Measurements from ENCODE around the gene AZU1. TPM values are rescaled to one million over a fixed set of nuclear protein-coding genes. Genes with fewer than 3 reads are reported as not detected.

AZU1 gene
- total RNA-seq, 1 experiment from 2014 or later: not detected

DNA sequence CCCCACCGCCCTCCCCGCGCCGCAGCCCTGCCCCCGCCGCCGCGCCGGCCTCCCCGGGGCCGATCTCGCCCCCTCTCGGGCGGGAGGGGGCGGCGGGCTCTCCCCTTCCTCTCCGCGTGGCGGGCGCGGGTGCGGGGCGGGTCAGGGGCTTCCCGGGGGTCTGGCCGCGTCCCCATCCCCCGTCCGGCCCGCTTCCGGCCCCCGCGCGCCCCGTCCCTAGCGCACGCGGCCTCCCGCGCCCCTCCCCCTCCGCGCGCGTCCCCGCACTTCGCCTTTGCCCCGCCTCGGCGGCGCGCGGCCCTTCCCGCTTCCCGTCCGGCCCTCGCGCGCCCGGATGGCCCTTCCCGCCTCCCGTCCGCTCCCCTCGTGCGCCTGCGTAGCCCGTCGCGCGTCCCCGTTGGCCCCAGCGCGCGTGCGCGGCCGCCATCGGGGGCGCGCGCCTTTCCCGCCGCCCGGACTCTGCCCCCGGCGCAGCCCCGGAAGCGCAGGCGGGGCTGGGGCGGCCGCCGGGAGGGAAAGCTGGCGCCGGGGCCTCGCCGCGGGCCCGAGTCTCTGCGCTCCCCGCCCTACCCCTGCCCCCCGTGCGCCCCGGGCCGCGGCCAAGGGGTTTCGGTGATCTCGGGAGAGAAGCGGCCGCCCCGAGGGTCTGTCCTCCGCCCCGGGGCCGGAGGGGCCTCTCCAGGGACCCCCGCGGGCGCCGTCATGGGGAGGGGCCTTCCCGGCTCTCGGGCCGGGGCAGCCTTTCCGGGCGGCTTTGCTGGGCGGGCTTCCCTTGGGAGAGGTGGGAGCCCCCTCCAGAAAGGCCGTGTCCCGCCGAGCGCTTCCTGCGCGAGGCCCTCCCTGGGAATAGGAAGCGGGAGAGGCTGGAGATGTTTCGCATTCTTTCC lies 29.9 kb upstream of the AZU1 start:
- DNase-seq (ENCODE audit: low read depth): peak; percentile 97

DNA sequence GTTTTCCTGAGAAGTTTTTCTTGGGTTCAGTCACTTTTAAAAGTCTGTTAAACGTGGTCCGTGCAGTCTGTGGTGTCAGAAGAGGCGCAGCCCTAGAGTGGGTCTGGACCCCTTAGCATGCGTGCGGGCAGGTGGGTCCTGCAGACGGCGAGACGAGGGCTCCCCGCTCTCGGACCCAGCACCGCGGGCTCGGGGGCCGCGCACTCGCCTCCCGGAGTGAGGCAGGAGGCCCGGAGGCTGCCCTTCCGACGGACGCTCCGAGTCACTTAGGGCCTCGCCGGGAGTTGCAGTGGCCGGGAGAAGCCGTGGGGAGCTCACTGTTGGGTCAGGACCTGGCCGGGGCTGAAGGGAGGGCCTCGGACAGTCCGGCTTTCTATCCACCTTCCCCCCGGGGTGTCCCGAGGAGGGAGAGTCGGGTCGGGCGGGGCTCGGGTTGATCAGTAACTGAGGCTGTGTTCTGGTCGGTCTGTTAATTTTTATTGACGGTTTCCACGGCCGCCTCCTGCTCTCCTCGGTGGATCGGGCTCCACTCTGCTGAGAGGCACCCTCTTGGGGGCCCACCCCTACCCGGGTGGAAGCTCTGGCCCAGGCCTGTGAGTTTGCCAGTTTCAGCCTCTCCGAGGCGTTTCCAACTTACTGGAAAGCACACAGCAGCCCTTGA lies 29.1 kb upstream of the AZU1 start:
- no peak for DNase-seq (ENCODE audit: low read depth)

DNA sequence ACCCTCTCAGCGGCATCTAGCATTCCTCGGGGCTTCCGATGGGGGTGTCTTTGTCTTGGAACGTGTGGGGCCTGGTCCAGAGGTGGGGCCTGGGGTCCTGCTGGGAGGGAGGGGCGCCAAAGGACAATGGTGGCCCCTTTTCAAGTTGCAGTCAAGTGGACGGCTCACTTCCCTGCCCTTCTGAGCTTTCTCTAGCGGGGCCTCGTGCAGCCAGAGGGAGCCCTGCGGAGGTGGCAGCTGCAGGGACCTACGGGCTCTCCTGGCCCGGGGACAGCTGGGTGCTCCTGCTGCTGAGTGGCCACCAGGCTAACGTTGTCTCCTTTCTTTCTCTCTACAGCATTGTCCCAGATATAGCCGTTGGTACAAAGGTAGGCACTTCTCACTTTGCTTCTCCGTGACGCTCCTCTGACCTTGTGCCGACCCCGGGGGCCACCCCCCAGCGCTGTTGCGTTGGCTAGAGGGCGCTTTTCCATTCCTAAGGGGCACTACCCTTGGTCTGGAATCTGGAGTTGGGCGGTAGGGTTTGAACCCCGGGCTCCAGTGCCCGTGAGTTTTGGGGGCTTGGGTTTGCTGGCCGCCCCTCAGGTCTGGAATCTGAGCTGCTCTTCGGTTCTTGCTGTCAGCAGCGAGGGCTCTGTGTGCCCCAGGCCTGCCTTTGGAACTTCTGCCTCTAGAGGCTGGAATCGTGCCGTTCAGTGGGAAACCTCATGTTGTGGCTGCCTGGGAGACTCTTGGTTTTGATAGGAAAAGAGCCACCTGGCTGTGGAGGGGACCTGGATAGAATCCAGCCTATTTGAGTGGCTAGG lies 28.4 kb upstream of the AZU1 start:
- DNase-seq (ENCODE audit: low read depth): no peak

DNA sequence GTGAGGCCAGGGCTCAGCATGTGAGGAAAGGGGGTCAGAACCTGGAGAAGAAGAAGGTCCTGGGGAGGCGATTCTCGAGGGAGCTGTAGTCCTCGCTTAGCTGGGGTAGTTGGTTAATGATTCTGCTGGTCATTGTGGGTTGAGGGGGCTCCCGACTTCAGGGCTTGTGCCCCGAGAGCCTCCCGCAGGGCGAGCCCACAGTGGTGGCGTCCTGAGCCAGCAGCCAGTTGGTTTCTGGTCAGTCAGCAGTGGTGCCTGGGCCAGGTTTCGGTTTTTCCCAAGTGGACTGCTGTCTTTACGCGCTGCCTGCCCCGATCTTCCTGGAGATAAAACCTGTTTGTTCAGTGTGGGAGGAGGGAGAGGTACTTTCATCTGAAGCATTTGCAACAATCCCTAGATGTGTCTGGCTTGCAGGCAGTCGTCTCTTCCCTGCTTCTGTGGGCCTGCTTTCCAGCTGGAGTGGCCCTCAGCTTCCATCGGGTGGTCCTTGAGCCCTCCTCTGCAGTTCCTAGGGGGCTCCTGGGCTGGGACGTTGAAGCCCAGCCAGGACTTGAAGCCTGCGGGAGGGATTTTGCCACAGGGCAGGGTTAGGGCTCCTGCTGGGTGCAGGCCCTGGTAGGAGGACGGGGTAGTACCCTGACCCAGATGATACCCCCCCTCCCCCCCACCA lies 27.1 kb upstream of the AZU1 start:
- no peak for DNase-seq (ENCODE audit: low read depth)

DNA sequence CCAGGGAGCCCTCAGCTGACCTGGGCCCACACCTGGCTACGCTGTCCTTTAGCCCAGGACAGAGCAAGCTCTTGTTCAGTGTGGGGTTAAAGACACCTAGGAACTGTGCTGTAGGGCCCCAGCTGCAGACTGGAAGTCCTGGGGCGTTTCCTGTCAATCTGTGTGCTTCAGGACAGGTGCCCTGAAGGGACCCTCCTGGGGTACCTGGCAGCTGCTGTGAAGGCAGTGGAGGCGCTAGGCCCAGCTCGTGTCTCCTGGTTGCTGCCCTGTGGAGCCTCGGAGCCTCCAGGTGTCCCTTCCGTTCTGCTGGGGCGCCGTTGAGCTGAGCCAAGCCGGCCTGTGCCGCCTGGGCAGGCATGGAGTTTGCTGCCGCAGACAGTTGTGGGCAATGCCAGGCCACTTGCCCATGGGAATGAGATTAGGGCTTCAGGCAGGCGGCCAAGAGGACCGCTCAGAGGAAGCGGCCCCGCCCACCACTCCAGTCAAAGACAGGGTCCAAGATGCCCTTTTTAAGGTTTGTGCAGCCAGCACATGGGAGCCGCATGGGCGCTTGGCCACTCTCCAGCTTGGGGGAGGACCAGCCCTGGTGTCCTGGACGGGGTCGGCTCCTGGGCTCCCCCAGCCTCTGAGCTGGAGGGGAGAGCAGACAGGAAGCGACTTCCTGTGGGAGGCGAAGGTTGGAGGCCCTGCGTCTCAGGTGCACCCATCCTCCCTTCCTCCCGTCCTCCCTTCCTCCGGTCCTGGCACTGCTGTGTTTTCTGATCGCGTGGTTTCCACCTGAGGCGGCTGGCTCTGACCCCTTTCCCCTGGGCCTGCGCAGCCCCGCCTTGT lies 26.4 kb upstream of the AZU1 start:
- DNase-seq (ENCODE audit: low read depth): peak; percentile 63

DNA sequence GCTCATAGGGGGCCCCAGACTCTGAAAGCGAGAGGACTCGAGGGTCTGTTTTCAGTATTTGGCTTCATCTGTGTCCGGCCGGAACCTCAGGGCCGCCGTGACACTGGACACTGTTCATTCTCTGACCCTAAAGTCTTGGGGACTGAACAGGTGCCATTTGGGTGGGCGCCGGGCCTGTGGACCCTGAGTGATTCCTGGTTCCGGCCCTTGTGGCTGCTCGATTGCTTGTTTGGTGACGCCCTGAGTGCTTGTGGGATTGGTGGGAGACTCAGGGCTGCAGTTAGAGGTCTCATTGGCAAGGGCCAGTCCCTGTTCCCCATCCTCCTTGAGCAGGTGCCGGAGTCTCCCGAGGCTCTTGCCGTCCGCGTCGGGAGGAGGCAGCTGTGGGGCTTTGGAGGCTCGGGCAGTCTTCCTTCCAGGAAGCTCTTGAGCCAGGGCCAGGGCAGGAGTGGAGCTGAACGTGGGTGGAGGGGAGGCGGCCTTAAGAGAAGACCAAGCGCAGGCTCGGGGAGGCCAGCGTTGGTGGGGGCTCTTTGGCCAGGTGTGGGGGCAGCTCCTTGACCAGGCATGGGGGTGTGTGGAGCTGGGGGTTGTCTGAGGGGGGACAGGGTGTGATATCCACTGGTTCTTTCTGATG lies 25.7 kb upstream of the AZU1 start:
- no peak for DNase-seq (ENCODE audit: low read depth)

DNA sequence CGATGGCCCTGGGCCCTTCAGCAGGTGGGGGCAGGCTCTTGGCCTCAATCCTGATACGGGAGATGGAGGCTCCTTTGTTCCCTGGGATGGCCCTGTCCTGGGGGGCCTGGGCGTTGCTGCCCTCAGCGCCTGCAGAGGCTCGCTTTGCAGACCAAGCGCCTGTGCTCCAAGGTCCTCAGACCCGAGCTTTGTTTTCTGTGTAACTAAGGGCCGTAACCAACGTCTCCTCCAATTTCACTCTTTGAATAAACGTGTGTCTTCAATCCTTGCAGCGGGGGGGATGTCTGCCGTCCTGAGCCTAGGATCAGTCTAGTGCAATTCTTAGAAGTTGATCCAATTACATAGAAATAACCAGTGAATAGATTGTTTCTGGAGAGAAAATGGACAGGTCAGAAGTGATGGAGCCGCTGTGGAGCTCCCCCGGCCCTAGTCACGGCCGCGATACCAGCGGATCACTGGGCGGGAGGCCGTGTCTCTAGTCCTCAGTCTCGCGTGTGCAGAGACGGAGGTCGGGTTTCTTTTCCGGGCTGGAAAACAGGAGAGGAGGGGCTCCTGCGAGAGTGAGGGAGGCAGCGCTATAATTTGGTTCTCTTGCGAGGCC lies 25.0 kb upstream of the AZU1 start:
- no peak for DNase-seq (ENCODE audit: low read depth)

DNA sequence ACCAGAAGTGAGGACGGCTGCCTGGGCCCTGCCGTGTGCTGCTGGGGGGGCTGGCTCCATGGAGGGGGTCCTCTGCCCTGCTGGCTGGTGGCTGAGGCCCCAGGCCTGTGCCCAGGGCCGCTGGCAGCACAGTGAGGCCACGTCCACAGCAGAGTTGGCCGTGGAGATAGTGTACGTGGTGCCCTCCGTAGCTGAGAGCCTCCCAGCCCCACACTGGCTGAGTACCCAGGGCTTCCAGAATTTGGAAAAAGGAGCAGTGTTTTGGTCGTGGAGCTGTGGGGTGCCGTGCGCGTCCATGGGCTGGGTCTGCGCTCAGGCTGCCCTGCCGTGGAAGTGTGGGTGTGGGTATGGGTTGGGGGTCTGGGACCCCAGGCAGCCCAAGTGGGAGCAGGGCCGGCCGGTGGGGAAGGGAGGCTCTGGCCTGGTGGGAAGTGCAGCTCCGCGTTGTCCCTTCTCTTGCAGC lies 24.5 kb upstream of the AZU1 start:
- DNase-seq (ENCODE audit: low read depth): no peak

DNA sequence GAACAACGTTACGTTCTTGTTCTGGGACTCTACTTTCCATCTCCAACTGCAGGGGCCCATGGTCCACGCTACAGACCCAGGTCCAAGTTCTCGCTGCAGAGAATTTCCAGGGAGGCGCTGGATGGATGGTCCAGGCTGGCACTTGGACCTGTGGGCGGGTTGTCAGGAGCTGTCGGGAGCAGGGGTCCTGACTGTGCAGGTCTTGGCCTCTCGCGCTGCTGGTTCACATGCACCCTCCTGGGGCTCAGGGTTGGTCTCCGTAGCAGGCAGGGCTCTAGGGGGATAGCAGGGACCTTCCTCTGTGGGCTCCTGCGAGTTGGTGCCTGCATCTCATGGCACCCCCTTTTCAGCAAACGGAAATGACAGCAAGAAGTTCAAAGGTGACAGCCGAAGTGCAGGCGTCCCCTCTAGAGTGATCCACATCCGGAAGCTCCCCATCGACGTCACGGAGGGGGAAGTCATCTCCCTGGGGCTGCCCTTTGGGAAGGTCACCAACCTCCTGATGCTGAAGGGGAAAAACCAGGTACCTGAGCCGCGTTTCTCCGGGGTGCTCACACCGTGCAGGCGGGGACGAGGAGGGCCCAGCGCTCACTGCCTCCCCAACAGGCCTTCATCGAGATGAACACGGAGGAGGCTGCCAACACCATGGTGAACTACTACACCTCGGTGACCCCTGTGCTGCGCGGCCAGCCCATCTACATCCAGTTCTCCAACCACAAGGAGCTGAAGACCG lies 23.8 kb upstream of the AZU1 start:
- DNase-seq (ENCODE audit: low read depth): no peak

DNA sequence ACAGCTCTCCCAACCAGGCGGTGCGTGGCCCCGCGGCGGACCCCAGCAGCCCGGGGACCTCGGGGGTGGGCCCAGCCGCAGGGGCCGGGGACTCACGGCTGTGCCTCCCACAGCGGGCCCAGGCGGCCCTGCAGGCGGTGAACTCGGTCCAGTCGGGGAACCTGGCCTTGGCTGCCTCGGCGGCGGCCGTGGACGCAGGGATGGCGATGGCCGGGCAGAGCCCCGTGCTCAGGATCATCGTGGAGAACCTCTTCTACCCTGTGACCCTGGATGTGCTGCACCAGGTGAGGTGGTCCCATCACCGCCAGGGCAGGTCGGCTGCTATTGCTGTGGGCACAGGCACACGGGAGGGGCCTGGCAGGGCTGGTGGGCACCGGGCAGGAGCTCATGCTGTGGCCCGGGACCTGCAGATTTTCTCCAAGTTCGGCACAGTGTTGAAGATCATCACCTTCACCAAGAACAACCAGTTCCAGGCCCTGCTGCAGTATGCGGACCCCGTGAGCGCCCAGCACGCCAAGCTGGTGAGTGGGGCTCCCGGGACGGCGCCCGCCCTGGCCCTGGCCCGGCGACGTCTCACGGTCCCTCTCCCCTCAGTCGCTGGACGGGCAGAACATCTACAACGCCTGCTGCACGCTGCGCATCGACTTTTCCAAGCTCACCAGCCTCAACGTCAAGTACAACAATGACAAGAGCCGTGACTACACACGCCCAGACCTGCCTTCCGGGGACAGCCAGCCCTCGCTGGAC lies 23.0 kb upstream of the AZU1 start:
- no peak for DNase-seq (ENCODE audit: low read depth)

DNA sequence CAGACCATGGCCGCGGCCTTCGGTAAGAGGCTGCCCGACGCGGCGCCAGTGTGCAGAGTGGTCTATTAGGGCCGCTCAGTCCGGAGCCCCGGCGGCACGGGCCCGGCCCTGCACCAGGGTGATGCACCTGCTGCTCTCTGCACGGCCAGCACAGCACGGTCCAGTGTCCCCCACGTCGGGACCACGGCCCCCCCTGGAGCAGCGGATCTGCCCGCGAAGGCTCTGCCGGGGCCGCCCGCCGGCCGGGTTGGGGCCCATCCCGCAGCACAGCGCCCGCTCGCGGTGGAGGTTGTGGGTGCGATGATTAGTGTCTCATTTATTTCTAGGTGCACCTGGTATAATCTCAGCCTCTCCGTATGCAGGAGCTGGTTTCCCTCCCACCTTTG lies 22.5 kb upstream of the AZU1 start:
- no peak for DNase-seq (ENCODE audit: low read depth)

DNA sequence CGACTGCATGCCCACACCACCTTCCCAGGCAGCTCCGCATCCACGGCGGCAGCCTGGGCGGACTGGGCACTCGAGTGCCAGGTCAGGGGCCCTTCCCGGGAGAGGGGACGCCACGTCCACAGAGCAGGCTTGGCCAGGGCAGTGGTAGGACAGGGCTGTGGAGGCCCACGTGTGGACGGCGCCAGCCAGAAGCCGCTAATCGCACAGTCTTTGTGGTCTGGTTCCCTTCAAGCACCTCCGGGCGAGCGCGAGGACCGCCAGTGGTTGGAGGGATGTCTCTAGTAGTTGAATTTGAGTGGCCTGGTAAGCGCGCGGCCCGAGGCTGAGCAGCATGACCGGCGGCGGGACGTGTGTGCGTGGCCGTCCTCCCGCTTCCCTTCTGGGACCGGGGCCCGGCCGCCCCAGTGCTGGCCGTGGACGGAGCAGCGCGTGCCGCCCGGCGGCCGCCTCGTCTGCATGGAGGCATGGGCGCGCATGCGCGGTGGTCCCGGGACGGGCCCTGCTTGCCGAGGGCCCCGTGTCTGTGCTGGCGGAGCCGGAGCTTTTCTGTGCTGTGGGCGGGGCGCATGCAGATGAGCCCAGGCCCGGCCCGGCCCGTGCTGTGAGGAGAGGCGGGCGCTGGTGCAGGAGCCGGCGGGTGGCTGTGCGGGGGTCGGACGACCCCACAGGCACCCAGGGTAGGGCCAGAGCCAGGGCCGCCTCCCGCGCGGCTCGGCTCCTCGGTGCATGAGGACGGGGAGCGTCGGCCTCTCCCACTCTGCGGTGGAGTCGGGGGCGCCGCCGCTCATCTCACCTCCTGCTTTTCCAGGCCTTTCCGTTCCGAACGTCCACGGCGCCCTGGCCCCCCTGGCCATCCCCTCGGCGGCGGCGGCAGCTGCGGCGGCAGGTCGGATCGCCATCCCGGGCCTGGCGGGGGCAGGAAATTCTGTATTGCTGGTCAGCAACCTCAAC lies 21.8 kb upstream of the AZU1 start:
- DNase-seq (ENCODE audit: low read depth): no peak

DNA sequence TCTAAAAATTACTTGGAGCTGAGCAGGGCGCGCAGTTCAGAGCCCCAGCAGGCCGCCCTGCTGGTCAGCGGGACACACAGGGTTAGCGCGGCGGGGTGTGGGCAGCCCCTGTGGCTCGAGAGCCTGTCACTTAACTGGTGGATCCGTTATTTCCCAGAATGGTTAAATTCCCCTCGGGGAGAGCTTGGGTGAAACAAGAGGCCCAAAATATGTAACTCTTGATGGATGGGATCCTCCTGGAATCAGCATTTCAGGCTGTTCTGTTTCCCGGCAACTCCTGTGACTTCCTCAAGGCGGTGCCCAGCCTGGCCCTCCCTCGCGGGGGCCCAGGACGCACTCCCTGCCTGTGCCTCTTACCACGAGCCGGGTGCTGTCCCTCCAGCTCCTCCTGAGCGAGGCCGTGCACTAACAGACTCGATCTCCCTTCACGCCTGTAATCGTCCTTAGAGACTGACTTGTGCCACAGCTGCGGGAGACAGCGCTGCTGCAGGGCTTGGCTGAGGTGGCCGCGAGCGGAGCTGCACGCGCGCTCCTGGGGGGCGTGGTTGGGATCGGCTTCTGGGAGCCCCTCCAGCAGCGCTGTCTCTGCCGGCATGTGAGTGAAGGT lies 20.7 kb upstream of the AZU1 start:
- no peak for DNase-seq (ENCODE audit: low read depth)

DNA sequence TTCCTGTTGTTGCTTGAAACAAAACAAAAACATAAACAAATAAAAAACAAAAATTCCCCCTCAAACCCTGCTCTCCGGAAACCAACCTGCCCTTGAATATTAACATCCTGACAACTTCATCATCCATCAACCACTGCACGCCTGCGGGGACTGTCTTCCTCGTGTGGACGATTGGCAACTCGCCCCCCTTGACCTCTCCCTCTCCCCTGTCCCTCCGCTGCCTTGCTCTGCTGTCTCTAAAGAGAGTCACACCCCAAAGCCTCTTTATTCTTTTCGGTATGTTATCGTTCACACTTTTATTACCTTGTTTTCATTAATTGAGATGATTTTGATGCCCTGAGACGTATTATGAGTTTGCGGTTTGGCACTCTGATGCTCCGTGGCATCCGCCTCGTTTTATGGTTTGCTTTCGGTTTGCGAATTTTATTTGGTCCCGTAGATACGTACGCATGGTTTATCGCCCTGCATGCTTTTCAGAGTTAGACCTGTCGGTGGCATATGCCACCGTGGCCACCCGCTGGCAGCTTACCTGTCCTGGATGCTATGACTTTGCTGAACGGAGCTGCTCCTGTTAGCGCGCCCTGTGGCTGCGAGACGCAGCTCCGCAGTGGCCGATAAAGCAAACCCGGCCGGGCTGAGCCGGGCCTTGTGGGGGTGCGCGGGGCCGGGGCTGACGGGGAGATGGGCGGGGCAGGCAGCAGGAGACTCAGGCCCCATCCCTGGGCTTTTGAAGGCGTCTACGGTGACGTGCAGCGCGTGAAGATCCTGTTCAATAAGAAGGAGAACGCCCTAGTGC lies 19.8 kb upstream of the AZU1 start:
- no peak for DNase-seq (ENCODE audit: low read depth)

DNA sequence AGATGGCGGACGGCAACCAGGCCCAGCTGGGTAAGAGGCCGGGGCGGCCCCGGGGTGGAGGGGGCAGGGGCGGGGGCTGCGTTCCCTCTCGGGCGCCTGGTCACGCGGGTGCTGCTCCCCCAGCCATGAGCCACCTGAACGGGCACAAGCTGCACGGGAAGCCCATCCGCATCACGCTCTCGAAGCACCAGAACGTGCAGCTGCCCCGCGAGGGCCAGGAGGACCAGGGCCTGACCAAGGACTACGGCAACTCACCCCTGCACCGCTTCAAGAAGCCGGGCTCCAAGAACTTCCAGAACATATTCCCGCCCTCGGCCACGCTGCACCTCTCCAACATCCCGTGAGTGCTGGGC lies 19.2 kb upstream of the AZU1 start:
- no peak for DNase-seq (ENCODE audit: low read depth)

All from Daoy (cell line).